Left ventricle myocardium inferior (tissue), 1 donor: ENCODE results near the gene SAP30. TPM values are rescaled to one million over a fixed set of nuclear protein-coding genes. Genes with fewer than 3 reads are reported as not detected.
A peak's percentile ranks its signal among the peaks of the same experiment; 100 is the strongest.

Experiments
- DNase-seq: peaks from one replicate; pipeline ENCODE4 v3.0.0-alpha.2; 2020
- H3K27ac ChIP-seq: fragments of 200-600 bp; replicated peaks from 2 replicates; pipeline ENCODE4 v1.8.0; 2021
- H3K27me3 ChIP-seq: fragments of 200-600 bp; 2 replicates; pipeline ENCODE4 v1.8.0; 2021; ENCODE audit warnings: low read depth
- H3K36me3 ChIP-seq: fragments of 200-600 bp; 2 replicates; pipeline ENCODE4 v1.8.0; 2021
- H3K4me1 ChIP-seq: fragments of 200-600 bp; 2 replicates; pipeline ENCODE4 v1.8.0; 2021
- H3K4me3 ChIP-seq: fragments of 200-600 bp; 2 replicates; pipeline ENCODE4 v1.8.0; 2021; ENCODE audit warnings: mild to moderate bottlenecking, moderate library complexity
- H3K9me3 ChIP-seq: fragments of 200-600 bp; replicated peaks from 2 replicates; pipeline ENCODE4 v1.8.0; 2021
- intact Hi-C: fragments of 100-400 bp; cut with micrococcal nuclease; formaldehyde crosslinking; loops from one replicate; pipeline ENCODE4 v1.11.0; 2022
- total RNA-seq: library from RNA; stranded (reverse); fragmentation: NEBNext Ultra II Directional; extraction: Animal tissue kit (Norgen Biotek cat#: 25700); gene quantifications from one replicate; pipeline ENCODE4 v1.2.1, GENCODE V29; 2021
- TF ChIP-seq, protein P1 (sequence below): fragments of 200-600 bp; IDR thresholded peaks from 2 replicates; pipeline ENCODE4 v1.8.0; 2021; ENCODE audit warnings: antibody characterized with exemption, mild to moderate bottlenecking, borderline replicate concordance
- donor health status: DM: no; HTN: yes; CAD: no; lungs with severe emphysema.

Gene SAP30
- total RNA-seq, 1 donor from 2014 or later: 16.5 TPM

DNA sequence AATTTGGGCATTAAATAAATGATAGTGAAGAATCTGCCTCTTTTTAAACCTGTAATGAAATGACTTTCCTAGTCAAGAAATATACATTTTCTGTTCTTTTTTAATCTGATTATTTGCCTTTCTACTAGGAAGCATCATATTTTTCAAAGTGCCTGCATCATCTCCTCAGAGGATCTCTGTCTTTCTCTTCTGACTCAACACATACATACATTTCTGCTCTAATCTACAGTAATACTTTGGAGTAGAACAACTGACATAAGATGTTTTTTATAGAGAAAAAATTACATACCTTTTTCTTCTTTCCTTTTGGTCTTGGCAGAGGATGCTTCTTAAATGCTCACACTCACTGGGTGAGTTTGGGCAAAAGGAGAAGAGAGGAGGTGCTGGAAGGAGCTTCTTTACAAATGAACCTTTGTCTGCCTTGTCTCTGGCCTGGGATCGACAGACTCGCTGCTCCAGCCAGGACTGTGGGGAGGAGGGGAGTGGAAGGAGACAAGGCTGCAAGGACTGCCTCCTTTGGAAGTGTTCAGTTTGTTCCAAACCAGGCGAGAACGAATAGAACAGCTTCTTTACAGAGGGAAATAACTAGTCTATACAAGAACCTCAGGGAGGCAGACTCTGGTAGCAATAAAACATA lies 28.1 kb downstream of the SAP30 start, which contains the start of gene SCRG1:
Gene SCRG1 (minus strand): TSS at position 338 of the 637 bp plus-strand sequence. CDS start 7,702 bp downstream, outside the sequence.
- Histone ChIP-seq H3K36me3 (peaks cover 10% of the 10 kb centered on the region), H3K4me3 (no peak within 1 kb of the TSS), H3K27me3 (no peaks in the 10 kb centered on the region), H3K9me3 (no peaks in the 10 kb centered on the region), H3K27ac (no peak within 1 kb of the TSS), H3K4me1 (no peaks in the 10 kb centered on the region)
- TF ChIP-seq, protein P1, sequence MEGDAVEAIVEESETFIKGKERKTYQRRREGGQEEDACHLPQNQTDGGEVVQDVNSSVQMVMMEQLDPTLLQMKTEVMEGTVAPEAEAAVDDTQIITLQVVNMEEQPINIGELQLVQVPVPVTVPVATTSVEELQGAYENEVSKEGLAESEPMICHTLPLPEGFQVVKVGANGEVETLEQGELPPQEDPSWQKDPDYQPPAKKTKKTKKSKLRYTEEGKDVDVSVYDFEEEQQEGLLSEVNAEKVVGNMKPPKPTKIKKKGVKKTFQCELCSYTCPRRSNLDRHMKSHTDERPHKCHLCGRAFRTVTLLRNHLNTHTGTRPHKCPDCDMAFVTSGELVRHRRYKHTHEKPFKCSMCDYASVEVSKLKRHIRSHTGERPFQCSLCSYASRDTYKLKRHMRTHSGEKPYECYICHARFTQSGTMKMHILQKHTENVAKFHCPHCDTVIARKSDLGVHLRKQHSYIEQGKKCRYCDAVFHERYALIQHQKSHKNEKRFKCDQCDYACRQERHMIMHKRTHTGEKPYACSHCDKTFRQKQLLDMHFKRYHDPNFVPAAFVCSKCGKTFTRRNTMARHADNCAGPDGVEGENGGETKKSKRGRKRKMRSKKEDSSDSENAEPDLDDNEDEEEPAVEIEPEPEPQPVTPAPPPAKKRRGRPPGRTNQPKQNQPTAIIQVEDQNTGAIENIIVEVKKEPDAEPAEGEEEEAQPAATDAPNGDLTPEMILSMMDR: no peak
- intact Hi-C loops: no loop called here
- DNase-seq: peak; percentile 36

DNA sequence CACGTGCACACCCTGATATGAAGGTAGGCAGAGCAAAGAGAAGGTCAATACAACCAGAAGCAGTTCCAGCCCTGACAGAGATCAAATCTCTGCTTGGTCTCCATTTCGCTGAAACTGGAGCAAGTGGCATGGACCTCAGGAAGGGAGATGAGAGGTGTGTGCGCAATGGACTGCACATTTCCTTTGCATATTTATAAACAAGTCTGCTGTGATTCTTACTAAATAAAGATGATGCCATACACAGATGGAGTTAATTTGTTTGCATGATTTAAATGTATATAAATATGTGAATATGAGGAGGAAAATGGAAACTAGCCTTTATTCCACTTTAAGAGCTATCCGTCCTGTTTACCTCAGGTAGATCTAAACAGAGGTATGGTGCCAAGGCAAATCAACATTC lies 30.3 kb downstream of the SAP30 start:
- Histone ChIP-seq H3K27me3 (no peaks in the 10 kb centered on the region), H3K4me1 (no peaks in the 10 kb centered on the region), H3K9me3 (no peaks in the 10 kb centered on the region), H3K36me3 (peaks cover 8% of the 10 kb centered on the region), H3K4me3 (no peak overlapping the region), H3K27ac (no peak overlapping the region)
- intact Hi-C loops: no loop called here
- DNase-seq: no peak
- TF ChIP-seq, protein P1: no peak

DNA sequence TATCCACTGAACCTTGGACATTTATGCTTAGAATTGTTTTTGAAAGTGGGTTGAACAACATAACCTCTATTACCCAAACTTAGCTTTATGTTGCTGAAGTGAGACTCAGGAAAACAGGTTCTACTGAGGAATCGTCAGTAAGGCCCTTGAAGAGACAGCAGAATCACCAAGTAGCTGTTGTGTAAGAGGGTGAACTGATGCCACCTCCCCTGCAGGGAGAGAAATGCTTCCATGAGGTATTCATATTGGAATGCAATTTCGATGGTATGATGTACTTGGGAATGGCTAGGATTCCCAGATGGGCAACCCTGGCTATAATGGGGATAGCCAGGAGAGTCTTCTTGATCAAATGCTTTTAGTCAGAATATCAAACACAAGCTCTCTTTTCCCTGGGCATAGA lies 32.3 kb downstream of the SAP30 start:
- TF ChIP-seq, protein P1: no peak

DNA sequence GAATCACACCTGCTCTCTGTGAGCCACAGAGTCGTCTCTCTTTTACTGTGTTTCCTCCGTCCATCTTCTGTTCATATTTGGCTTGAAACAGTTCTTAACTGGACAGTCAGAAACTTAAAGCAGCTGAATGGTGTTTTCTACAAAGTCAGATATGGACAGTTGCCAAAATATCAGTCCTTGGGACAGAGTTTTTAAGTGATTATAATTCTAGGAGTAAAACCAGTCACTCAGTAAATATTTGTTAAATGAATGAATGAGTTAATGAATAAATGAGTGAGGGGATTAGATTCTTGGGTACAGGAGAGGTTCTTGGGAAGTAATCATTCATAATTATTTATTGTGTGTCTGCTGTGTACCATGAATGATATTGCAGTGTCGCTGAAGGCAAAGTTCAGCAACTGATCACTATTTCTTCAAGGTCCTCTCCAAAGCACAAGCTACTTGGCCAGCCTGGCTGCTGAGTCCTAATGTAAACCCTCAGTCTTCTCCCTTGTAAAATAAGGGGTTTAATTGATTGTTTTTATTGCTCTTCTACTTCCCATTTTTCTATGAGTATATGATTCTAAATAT lies 33.6 kb downstream of the SAP30 start:
- Histone ChIP-seq H3K27ac (no peak overlapping the region), H3K27me3 (no peaks in the 10 kb centered on the region), H3K4me3 (no peak overlapping the region), H3K4me1 (no peaks in the 10 kb centered on the region), H3K36me3 (peaks cover 8% of the 10 kb centered on the region), H3K9me3 (no peaks in the 10 kb centered on the region)
- no peak for DNase-seq
- TF ChIP-seq, protein P1: no peak
- intact Hi-C loops: no loop called here

More for the DNA sequence above, 32.3 kb downstream of the SAP30 start:
- Histone ChIP-seq H3K27me3 (no peaks in the 10 kb centered on the region), H3K4me3 (no peak overlapping the region), H3K4me1 (no peaks in the 10 kb centered on the region), H3K27ac (no peak overlapping the region), H3K9me3 (no peaks in the 10 kb centered on the region), H3K36me3 (peaks cover 8% of the 10 kb centered on the region)
- intact Hi-C loops: no loop called here
- DNase-seq: no peak

DNA sequence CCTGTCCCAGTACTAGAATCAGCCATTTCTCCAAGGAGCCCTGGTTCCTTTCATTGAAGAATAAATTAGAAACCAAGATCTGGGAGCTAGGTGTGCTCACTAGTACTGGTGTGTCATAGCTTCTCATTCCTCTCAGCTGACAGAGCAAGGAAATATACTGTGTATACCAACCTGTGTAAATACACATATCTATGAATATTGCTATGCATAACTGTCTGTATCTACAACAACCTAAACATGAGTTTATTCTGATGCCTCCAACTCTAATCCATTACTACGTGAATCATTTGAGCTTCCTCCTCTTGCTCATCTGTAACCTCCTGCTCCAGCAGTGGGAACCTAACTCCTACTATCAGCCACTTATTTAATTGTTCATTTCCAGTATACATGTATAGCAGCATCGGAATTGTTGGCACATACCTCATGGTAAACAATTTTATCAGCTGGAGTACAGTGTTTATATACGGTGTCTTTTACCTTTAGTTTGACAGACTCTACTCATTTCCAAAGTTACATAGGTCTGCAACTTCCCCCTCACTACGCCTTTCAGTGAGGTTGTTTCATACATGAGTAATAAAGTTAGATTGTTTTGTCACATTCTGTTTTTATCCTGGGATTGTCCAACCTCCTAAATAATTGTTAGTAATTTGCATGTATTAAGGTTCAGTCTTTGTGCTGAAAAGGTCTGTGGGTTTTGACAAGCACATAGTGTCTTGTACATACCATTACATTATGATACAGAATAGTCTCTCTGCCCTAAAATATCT lies 35.3 kb downstream of the SAP30 start:
- intact Hi-C loops: no loop called here
- H3K4me3 ChIP-seq: no peak overlapping the region
- H3K9me3 ChIP-seq: no peaks in the 10 kb centered on the region
- DNase-seq: no peak
- TF ChIP-seq, protein P1: no peak
- H3K4me1 ChIP-seq: peaks cover 12% of the 10 kb centered on the region
- no peaks in the 10 kb centered on the region for H3K27me3 ChIP-seq
- no peak overlapping the region for H3K27ac ChIP-seq
- H3K36me3 ChIP-seq: peaks cover 8% of the 10 kb centered on the region
